ENCODE results near the gene SLC35F3. TPM values are rescaled to one million over a fixed set of nuclear protein-coding genes. Genes with fewer than 3 reads are reported as not detected.

Gene SLC35F3
- total and polyA plus RNA-seq, 9 of the 15 experiments (the other 6 are each of a cell fraction or from before 2014, with no cell fraction given) = 0.04 to 0.07 (median 0.04) TPM; not detected in 6

- no peak for TF ChIP-seq PBX2 (CRISPR knock-in tag; IDR thresholded peaks at IDR 0.05; ENCODE audit: low read depth)
- TF ChIP-seq PBX2 (tag; conservative IDR thresholded peaks at IDR 0.05; ENCODE audit: low read depth) = peak; percentile 68
- no peak for TF ChIP-seq U2AF1 (optimal IDR thresholded peaks at IDR 0.05; ENCODE audit: low read depth, low read length)
- peak; percentile 80 for TF ChIP-seq HCFC1 (IDR thresholded peaks at IDR 0.05; ENCODE audit: low read depth, low read length)
- TF ChIP-seq, protein P1, sequence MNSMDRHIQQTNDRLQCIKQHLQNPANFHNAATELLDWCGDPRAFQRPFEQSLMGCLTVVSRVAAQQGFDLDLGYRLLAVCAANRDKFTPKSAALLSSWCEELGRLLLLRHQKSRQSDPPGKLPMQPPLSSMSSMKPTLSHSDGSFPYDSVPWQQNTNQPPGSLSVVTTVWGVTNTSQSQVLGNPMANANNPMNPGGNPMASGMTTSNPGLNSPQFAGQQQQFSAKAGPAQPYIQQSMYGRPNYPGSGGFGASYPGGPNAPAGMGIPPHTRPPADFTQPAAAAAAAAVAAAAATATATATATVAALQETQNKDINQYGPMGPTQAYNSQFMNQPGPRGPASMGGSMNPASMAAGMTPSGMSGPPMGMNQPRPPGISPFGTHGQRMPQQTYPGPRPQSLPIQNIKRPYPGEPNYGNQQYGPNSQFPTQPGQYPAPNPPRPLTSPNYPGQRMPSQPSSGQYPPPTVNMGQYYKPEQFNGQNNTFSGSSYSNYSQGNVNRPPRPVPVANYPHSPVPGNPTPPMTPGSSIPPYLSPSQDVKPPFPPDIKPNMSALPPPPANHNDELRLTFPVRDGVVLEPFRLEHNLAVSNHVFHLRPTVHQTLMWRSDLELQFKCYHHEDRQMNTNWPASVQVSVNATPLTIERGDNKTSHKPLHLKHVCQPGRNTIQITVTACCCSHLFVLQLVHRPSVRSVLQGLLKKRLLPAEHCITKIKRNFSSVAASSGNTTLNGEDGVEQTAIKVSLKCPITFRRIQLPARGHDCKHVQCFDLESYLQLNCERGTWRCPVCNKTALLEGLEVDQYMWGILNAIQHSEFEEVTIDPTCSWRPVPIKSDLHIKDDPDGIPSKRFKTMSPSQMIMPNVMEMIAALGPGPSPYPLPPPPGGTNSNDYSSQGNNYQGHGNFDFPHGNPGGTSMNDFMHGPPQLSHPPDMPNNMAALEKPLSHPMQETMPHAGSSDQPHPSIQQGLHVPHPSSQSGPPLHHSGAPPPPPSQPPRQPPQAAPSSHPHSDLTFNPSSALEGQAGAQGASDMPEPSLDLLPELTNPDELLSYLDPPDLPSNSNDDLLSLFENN (IDR thresholded peaks at IDR 0.05; ENCODE audit: low read depth in 2 of 2, low read length in 2 of 2) = peak; percentile 28 to 75; a peak in 2 of 4 replicates
- TF ChIP-seq ZNF274 (IDR thresholded peaks at IDR 0.05; ENCODE audit: borderline replicate concordance, low read depth, low read length) = no peak
- peak; percentile 99 for TF ChIP-seq EP400 (IDR thresholded peaks at IDR 0.05)
- TF ChIP-seq ZNF79 (CRISPR knock-in tag; IDR thresholded peaks at IDR 0.05; ENCODE audit: low read depth) = no peak; the same call in 1 of the 2 replicates
- no peak for TF ChIP-seq KDM2B (CRISPR knock-in tag; IDR thresholded peaks at IDR 0.05)
- TF ChIP-seq SLC30A9 (CRISPR knock-in tag; IDR thresholded peaks at IDR 0.05) = no peak
- peak; percentile 58; the same call in 1 of the 2 replicates for TF ChIP-seq GATAD2B (IDR thresholded peaks at IDR 0.05; ENCODE audit: borderline replicate concordance)
- TF ChIP-seq RBM17 (IDR thresholded peaks at IDR 0.05; ENCODE audit: borderline replicate concordance, low read depth, low read length) = no peak
Observed at GRCh38 chr1:234373064-234373958, 468.8 kb downstream of the SLC35F3 start, which contains the start of gene COA6 (continued).

All from K562 (cell line).